ENCODE data around the gene GALE.

GALE gene

DNA sequence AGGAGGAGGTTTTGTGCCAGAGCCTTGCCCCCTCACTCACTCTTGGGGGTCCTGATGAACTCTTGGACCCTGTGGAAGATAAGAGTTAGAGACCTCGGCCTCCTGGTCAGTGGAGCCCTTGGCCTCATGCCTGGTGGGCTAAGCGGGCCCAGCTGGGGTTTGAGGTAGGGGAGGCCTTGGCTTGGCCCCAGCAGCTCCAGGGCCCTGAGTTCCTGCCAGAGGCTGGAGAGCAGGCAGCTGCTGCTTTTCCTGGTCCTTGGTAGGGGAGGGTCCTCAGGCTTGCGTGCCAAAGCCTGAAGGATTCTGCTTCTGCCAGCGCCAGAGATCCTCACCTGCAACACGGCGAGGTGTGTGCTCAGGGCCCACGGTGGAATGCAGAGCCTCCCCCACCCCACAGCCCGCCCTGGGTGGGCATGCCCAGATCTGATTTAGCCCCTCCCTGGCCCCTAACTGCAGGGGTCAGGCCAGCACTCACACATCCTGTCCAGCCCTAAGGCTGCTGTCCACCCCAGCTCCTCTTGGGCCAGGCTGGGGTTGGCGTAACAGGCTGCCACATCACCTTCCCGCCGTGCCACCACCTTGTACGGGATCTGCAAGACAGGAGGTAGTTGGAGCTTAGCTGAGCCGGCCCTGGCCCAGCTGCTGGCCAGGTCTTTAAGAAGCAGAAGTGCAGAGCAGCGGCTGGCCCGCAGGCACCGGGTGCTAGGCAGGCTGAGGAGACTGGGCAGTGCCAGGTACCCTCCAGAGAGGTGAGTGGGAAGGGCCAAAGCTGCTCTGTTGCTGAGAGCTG is 4.7 kb downstream of the GALE start:
- peak overlapping the region; percentile 89 for H3K27ac ChIP-seq
- TF ChIP-seq ZFX (IDR thresholded peaks at IDR 0.05; ENCODE audit: borderline replicate concordance): no peak
- TF ChIP-seq, protein P1, sequence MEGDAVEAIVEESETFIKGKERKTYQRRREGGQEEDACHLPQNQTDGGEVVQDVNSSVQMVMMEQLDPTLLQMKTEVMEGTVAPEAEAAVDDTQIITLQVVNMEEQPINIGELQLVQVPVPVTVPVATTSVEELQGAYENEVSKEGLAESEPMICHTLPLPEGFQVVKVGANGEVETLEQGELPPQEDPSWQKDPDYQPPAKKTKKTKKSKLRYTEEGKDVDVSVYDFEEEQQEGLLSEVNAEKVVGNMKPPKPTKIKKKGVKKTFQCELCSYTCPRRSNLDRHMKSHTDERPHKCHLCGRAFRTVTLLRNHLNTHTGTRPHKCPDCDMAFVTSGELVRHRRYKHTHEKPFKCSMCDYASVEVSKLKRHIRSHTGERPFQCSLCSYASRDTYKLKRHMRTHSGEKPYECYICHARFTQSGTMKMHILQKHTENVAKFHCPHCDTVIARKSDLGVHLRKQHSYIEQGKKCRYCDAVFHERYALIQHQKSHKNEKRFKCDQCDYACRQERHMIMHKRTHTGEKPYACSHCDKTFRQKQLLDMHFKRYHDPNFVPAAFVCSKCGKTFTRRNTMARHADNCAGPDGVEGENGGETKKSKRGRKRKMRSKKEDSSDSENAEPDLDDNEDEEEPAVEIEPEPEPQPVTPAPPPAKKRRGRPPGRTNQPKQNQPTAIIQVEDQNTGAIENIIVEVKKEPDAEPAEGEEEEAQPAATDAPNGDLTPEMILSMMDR (IDR thresholded peaks at IDR 0.05): no peak

DNA sequence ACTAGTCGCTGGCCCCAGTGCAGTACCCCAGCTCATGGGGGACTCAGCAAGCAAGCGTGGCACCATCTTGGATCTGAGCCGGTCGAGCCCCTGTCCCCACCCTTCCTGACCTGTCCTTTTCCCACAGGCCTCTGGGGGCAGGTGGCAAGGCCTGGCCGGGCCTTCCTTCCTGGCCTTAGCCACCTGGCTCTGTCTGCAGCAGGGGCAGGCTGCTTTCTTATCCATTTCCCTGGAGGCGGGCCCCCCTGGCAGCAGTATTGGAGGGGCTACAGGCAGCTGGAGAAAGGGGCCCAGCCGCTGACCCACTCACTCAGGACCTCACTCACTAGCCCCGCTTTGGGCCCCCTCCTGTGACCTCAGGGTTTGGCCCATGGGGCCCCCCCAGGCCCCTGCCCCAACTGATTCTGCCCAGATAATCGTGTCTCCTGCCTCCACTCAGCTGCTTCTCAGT is 5.8 kb downstream of the GALE start:
- H3K27ac ChIP-seq: peak overlapping the region; percentile 7; the same call in 1 of the 2 replicates

DNA sequence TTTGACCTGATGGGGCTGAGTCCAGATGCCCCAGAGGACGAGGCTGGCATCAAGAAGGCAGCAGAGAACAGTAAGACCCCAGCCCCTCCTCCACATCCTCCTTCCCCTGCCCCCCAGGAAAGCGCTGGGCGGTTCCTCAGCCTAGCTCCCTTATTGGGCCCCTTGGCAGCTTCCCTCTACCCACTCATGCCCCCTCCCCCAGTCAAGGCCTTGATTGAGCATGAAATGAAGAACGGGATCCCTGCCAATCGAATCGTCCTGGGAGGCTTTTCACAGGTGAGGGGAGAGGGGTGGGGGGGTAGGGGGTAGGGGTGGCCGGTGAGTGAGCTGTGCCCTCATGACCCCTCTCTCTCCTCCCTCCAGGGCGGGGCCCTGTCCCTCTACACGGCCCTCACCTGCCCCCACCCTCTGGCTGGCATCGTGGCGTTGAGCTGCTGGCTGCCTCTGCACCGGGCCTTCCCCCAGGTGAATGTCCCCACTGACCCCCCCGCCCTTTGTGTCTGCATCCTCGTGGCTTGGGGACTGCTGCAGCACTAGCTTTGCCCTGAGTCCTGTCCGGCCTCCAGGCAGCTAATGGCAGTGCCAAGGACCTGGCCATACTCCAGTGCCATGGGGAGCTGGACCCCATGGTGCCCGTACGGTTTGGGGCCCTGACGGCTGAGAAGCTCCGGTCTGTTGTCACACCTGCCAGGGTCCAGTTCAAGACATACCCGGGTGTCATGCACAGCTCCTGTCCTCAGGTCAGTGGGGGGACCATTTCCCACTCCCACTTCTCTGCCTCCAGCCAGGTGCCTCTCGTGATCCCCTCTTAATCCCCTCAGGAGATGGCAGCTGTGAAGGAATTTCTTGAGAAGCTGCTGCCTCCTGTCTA is 6.5 kb downstream of the GALE start:
- peak overlapping the region; percentile 65 for H3K27ac ChIP-seq

DNA sequence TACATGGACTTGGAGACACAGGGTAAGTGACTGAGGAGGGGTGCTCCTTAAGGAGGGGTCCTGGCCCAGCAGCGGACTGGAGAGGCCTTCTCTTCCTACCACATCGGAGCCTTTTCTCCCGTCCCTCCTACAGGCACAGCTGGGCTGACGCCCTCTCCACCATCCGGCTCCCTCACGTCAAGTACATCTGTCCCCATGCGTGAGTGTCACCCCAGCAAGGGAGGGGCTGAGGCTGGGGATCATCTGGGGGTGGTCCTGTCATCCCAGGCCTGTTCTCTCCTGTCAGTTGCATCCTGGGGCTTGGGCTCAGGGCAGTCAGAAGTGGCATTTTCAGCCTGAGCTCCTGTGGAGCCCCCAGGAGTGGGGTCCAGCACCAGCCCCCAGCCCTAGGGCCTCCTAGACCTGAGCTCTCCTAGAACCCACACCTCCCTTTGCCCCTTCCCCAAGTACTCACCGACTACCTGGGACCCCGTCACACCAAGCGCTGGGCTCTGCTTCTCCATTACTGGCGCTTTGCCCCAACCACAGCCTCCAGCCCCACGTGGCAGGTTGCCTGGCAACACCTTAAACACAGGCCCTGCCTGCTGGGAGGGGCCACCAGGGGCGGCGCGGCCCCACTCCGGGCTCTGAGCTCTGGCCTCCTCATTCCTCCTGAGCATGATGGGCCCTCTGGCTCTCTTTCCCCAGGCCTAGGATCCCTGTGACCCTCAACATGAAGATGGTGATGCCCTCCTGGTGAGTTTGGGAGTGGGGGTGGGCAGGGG is 7.4 kb downstream of the GALE start:
- TF ChIP-seq, protein P1 (IDR thresholded peaks at IDR 0.05): no peak
- no peak for TF ChIP-seq ZFX (IDR thresholded peaks at IDR 0.05; ENCODE audit: borderline replicate concordance)

More for the DNA sequence above, 6.5 kb downstream of the GALE start:
- TF ChIP-seq, protein P1 (IDR thresholded peaks at IDR 0.05): no peak
- no peak for TF ChIP-seq ZFX (IDR thresholded peaks at IDR 0.05; ENCODE audit: borderline replicate concordance)

DNA sequence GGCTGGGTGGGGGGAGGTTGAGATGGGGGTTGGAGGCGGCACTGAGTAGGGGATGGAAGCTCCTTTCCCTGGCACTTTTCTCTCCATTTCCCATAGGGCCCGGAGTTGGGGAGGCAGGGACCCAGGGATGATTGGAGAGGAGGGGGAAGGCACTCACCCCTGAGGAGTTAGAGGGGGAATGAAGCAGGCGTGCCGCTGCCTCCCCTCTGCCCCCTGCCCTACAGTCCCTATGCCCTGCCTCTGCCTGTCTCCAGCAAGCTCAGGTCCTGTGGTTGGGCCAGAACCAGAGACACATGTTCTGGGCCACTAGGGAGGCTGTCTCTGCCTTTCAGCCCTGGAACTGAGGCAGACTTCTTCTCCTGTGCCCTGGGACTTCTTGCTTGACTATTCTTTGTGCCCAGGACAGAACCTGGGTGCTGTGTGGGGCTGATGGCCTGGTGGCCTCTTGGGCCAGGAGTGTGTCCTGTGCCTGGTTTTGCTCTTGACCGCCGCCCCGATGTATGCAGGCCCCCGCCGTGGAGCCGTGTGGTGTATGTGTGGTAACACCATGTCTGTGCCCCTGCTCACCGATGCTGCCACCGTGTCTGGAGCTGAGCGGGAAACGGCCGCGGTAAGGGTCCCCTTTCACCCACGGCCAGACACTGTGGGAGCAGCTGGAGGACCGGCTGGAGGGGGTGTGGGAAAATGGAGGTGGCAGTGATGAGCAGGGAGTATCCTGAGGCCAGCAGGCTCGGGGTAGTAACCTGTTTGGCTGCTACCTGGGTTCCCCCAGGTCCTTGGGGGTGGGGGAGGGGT is 8.2 kb downstream of the GALE start:
- H3K27ac ChIP-seq: peak overlapping the region; percentile 65
- TF ChIP-seq ZFX (IDR thresholded peaks at IDR 0.05; ENCODE audit: borderline replicate concordance): no peak
- TF ChIP-seq, protein P1 (IDR thresholded peaks at IDR 0.05): no peak

More for the DNA sequence above, 7.4 kb downstream of the GALE start:
- H3K27ac ChIP-seq: peak overlapping the region; percentile 65

DNA sequence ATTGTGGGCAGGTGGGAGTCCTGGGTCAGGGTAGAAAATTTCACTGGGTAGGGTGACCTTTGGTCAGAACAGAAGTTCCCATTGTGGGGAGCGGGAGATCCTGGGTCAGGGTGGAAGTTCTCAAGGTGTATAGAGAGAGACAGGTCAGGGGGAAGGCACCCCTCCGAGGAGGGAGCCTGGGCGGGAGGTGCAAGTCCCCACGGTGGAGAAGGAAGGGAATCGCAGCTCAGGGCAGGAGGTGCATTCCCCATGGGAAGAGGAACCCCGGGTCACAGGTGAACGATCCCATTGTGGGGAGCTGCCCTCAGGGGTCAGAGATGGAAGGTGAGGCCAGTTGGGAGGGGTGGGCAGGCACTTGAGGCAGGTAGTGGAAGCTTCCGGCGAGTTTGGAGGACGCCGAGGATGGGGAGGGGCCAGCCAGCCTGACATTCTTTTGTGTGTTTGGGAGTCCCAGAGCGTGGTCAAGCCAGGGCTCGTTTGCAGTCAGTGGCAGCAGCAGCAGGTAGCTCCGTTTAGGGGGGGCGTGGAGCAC is 9.0 kb downstream of the GALE start:
- TF ChIP-seq, protein P1 (IDR thresholded peaks at IDR 0.05): no peak
- no peak for TF ChIP-seq ZFX (IDR thresholded peaks at IDR 0.05; ENCODE audit: borderline replicate concordance)
- H3K27ac ChIP-seq: peak overlapping the region; percentile 65
